Measurements from ENCODE around the gene CHD5. TPM values are rescaled to one million over a fixed set of nuclear protein-coding genes. Genes with fewer than 3 reads are reported as not detected.

The CHD5 gene
- total RNA-seq, 1 experiment from 2014 or later, result 62.9 TPM

GRCh38 chr1:6181347-6181770 is 1.2 kb upstream of the CHD5 start:
- TF ChIP-seq CTCF (IDR thresholded peaks at IDR 0.05) (no peak), TCF7L2 (IDR thresholded peaks at IDR 0.05; ENCODE audit: low read depth, low read length) (no peak), SIN3A (IDR thresholded peaks at IDR 0.05; ENCODE audit: borderline replicate concordance, insufficient read depth, low read depth, low read length) (no peak), REST (IDR thresholded peaks at IDR 0.05; ENCODE audit: insufficient read depth in 1 of 2, low read depth in 2 of 2, low read length in 1 of 2) (no peak), POLR2AphosphoS5 (IDR thresholded peaks at IDR 0.05; ENCODE audit: low read depth, low read length) (no peak; the same call in 1 of the 2 replicates)
- in situ Hi-C loops (cut with HindIII; ENCODE audit: low pct_unique_long_range_greater_than_20kb, low sequenced_read_pairs) (no loop called here), intact Hi-C loops (cut with micrococcal nuclease; ENCODE audit: unreplicated experiment) (loop anchor here (5.0 kb wide), 2 partner anchors 74 to 129 kb away; no protein-coding TSS in a partner anchor)
- Histone ChIP-seq H3K4me1 (ENCODE audit: control insufficient read depth, insufficient read depth, low read length) (peaks cover 68% of the 10 kb centered on the region), H3K36me3 (ENCODE audit: control insufficient read depth, insufficient read depth, low read length) (0 out of 2 replicates have a peak, but pooled peaks cover 2% of the 10 kb centered on the region), H3K9me3 (ENCODE audit: control insufficient read depth, insufficient read depth, low read depth, low read length) (no peaks in the 10 kb centered on the region), H3K27me3 (ENCODE audit: control insufficient read depth, insufficient read depth, low read length) (no peaks in the 10 kb centered on the region), H3K27ac (ENCODE audit: low read length) (peak overlapping the region; percentile 85), H3K4me3 (ENCODE audit: low read depth in 2 of 2, low read length in 2 of 2) (peak overlapping the region; percentile 52 to 56)
- no peak for DNase-seq (ENCODE audit: low read depth, low spot score)
- BruUV-seq (replicated peaks), result TSS peak; percentile 66
- ATAC-seq, result peak; percentile 19
- POLR2A ChIA-PET, result no interaction called here
- CTCF ChIA-PET, result interaction anchor here (3.0 kb wide), 1 partner anchor 23 kb away, joined by 20 read pairs; no protein-coding TSS in a partner anchor

DNA sequence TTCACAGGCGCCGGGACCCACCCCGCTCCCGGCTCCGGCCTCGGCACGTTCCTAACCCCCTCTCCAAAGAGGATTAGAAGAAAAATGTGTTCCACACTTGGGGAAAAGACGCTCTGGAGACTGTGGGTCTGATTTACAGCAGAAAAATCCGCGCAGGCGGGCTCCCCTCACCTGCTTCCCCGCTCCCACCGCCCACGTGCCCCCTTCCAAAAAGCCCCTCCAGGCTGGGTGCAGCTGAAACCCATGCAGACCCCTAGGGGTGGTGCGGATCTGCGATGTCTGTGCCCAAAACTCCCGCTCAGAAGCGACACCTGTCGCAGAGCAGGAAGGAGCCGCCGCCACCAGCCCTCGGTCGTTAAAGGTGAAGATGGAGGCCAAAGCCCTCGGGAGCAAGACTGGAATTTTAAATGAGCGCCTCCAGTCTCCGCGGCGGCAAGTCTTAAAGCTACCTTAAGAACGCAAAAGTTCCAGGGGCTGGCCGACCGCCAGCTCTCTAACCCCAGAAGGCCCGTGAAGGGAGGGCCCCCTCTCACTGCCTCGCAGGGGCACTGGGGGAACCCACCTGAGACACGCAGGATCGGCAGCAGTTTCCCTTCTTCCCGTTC is 688 bp upstream of the CHD5 start:
- Histone ChIP-seq H3K4me1 (ENCODE audit: control insufficient read depth, insufficient read depth, low read length) (peaks cover 65% of the 10 kb centered on the region), H3K27ac (ENCODE audit: low read length) (peak overlapping the region; percentile 85), H3K9me3 (ENCODE audit: control insufficient read depth, insufficient read depth, low read depth, low read length) (no peaks in the 10 kb centered on the region), H3K4me3 (ENCODE audit: low read depth in 2 of 2, low read length in 2 of 2) (peak overlapping the region; percentile 52 to 56), H3K27me3 (ENCODE audit: control insufficient read depth, insufficient read depth, low read length) (no peaks in the 10 kb centered on the region), H3K36me3 (ENCODE audit: control insufficient read depth, insufficient read depth, low read length) (0 out of 2 replicates have a peak, but pooled peaks cover 2% of the 10 kb centered on the region)
- intact Hi-C loops (cut with micrococcal nuclease; ENCODE audit: unreplicated experiment), result loop anchor here (5.0 kb wide), 2 partner anchors 74 to 129 kb away; no protein-coding TSS in a partner anchor
- TF ChIP-seq TCF7L2 (IDR thresholded peaks at IDR 0.05; ENCODE audit: low read depth, low read length) (no peak), REST (IDR thresholded peaks at IDR 0.05; ENCODE audit: insufficient read depth in 1 of 2, low read depth in 2 of 2, low read length in 1 of 2) (no peak), POLR2AphosphoS5 (IDR thresholded peaks at IDR 0.05; ENCODE audit: low read depth, low read length) (no peak; the same call in 1 of the 2 replicates), SIN3A (IDR thresholded peaks at IDR 0.05; ENCODE audit: borderline replicate concordance, insufficient read depth, low read depth, low read length) (no peak), CTCF (IDR thresholded peaks at IDR 0.05) (no peak; the same call in 1 of the 2 replicates)
- POLR2A ChIA-PET, result no interaction called here
- ATAC-seq (peak; percentile 10), DNase-seq (ENCODE audit: low read depth, low spot score) (no peak)
- CTCF ChIA-PET, result interaction anchor here (3.0 kb wide), 1 partner anchor 24 kb away, joined by 20 read pairs; no protein-coding TSS in a partner anchor
- no TSS peak for BruUV-seq (replicated peaks)
- in situ Hi-C loops (cut with HindIII; ENCODE audit: low pct_unique_long_range_greater_than_20kb, low sequenced_read_pairs), result no loop called here
